ENCODE data around the gene CD3D.

Gene CD3D

DNA sequence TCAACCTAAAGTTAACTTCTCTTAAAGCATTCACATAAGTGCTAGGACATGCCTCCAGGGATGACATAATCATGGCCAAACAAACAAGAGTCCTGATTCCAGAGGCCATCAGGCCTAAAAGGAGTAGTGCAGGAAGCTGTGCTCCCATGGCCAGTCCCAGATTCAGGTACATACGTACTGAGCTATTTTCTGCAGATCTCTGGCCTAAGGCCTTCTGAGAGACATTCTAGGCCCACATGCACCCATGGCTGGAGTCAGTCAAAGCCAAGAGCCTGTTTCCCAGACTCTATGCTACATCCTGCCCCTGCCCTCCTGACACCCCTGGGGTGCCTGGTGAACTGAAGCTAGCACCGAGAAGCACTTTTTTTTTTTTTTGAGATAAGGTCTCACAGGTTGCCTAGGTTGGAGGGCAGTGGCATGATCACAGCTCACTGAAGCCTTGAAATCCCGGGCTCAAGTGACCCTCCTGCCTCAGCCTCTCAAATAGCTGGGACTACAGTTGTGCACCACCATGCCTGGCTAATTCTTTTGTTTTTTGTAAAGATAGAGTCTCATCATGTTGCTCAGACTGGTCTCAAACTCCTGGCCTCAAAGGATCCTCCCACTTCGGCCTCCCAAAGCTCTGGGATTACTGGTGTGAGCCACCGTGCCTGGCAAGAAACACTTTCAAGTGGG, 553 bp downstream of the CD3D start:
- no peak for TF ChIP-seq CTCF (IDR thresholded peaks at IDR 0.05; ENCODE audit: low read depth, low read length, missing control alignments)
- H3K4me3 ChIP-seq (ENCODE audit: low read depth, low read length): no peak overlapping the region
- no peak for DNase-seq (ENCODE audit: low read depth)
- in situ Hi-C loops (cut with HindIII; ENCODE audit: low sequenced_read_pairs): no loop called here

- H3K4me3 ChIP-seq (ENCODE audit: low read depth, low read length): no peak overlapping the region
- in situ Hi-C loops (cut with HindIII; ENCODE audit: low sequenced_read_pairs): no loop called here
- no peak for DNase-seq (ENCODE audit: low read depth)
- TF ChIP-seq CTCF (IDR thresholded peaks at IDR 0.05; ENCODE audit: low read depth, low read length, missing control alignments): no peak
These were observed 1.2 kb downstream of the CD3D start for GRCh38 chr11:118341261-118341660.

GRCh38 chr11:118340449-118340848, 2.1 kb downstream of the CD3D start:
- H3K4me3 ChIP-seq (ENCODE audit: low read depth, low read length): no peak overlapping the region
- no peak for DNase-seq (ENCODE audit: low read depth)
- in situ Hi-C loops (cut with HindIII; ENCODE audit: low sequenced_read_pairs): no loop called here

GRCh38 chr11:118339281-118339961, 3.1 kb downstream of the CD3D start:
- DNase-seq (ENCODE audit: low read depth): no peak
- no peak overlapping the region for H3K4me3 ChIP-seq (ENCODE audit: low read depth, low read length)
- in situ Hi-C loops (cut with HindIII; ENCODE audit: low sequenced_read_pairs): no loop called here
- TF ChIP-seq CTCF (IDR thresholded peaks at IDR 0.05; ENCODE audit: low read depth, low read length, missing control alignments): no peak

More at GRCh38 chr11:118340449-118340848, 2.1 kb downstream of the CD3D start:
- TF ChIP-seq CTCF (IDR thresholded peaks at IDR 0.05; ENCODE audit: low read depth, low read length, missing control alignments): no peak

DNA sequence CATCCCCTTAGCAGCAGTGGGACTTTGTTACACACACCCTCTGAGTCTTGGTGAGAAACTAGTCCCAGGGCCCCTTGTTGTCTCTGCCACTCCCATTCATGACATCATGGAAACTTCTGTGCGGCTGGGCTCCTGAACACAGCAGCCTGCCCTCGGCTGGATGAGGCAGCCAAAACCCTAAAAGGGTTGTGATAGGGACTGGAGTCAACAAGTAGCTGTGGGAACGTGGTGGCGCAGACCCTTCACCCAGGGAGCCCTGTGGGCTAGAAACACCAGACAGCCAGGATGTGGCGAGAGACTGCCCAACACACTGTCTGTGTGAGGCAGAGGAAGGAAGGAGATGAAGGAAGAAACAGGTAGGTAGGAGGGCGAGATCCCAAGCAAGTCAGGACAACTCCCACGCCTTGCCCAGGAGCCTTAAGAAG, 3.9 kb downstream of the CD3D start:
- H3K4me3 ChIP-seq (ENCODE audit: low read depth, low read length): no peak overlapping the region
- DNase-seq (ENCODE audit: low read depth): no peak
- TF ChIP-seq CTCF (IDR thresholded peaks at IDR 0.05; ENCODE audit: low read depth, low read length, missing control alignments): no peak
- in situ Hi-C loops (cut with HindIII; ENCODE audit: low sequenced_read_pairs): no loop called here

DNA sequence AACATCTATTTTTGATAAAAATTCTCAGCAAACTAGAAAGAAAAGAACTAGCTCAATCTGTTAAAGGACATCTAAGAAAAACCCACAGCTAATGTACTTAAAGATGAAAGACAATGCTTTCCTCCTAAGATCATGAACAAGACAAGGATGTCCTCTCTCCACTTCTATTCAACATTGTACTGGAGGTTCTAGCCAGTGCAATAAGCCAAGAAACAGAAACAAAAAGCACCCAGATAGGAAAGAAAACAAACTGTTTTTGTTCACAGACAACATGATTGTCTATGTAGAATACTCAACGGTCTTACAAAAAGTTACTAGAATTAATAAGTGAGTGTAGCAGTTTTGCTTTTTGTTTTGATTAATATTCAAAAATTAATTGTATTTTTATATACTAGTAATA, 7.8 kb downstream of the CD3D start:
- DNase-seq (ENCODE audit: low read depth): no peak
- H3K4me3 ChIP-seq (ENCODE audit: low read depth, low read length): no peak overlapping the region
- TF ChIP-seq CTCF (IDR thresholded peaks at IDR 0.05; ENCODE audit: low read depth, low read length, missing control alignments): no peak
- in situ Hi-C loops (cut with HindIII; ENCODE audit: low sequenced_read_pairs): no loop called here

Measured in astrocyte of the cerebellum (primary cell).